Mesendoderm (in vitro differentiated cells): ENCODE results near the gene CGB1. TPM values are rescaled to one million over a fixed set of nuclear protein-coding genes. Genes with fewer than 3 reads are reported as not detected.
"Not testable (repeated sequence)": the region's sequence is repeated elsewhere in the genome, so short reads cannot be mapped to it uniquely, and the experiment has no call there.

Experiments used
- DNase-seq: peaks from one replicate; pipeline ENCODE4 v3.0.0; 2013
- H2AK5ac ChIP-seq: 2 replicates; pipeline ENCODE4 v1.6.1; 2013; ENCODE audit warnings: low read length, inconsistent platforms
- H2BK120ac ChIP-seq: 2 replicates; pipeline ENCODE4 v1.6.1; 2013; ENCODE audit warnings: low read depth, mild to moderate bottlenecking, low read length, moderate library complexity, mixed read lengths
- H2BK15ac ChIP-seq: replicated peaks from 2 replicates; pipeline ENCODE4 v1.6.1; 2013; ENCODE audit warnings: low read depth, mild to moderate bottlenecking, moderate library complexity
- H2BK5ac ChIP-seq: 2 replicates; pipeline ENCODE4 v1.6.1; 2013; ENCODE audit warnings: low read length, inconsistent platforms
- H3K18ac ChIP-seq: 2 replicates; pipeline ENCODE4 v1.6.1; 2013; ENCODE audit warnings: mild to moderate bottlenecking, low read length, mixed read lengths
- H3K23ac ChIP-seq: one replicate; pipeline ENCODE4 v1.6.1; 2013; ENCODE audit warnings: low read length
- H3K27ac ChIP-seq: 2 replicates; pipeline ENCODE4 v1.5.1; 2013; ENCODE audit warnings: low read depth, mild to moderate bottlenecking, inconsistent platforms, low read length, moderate library complexity
- H3K27me3 ChIP-seq: 2 replicates; pipeline ENCODE4 v1.6.1; 2013; ENCODE audit warnings: low read length, control low read depth, mild to moderate bottlenecking, inconsistent platforms; ENCODE audit not compliant: insufficient read depth, poor library complexity
- H3K36me3 ChIP-seq: 2 replicates; pipeline ENCODE4 v1.6.1; 2013; ENCODE audit warnings: low read length, inconsistent platforms; ENCODE audit not compliant: control insufficient read depth, insufficient read depth
- H3K4ac ChIP-seq: one replicate; pipeline ENCODE4 v1.6.1; 2013; ENCODE audit warnings: low read depth, mild to moderate bottlenecking, low read length, moderate library complexity
- H3K4me1 ChIP-seq: 2 replicates; pipeline ENCODE4 v1.6.1; 2013; ENCODE audit warnings: low read depth, low read length, inconsistent platforms; ENCODE audit not compliant: control insufficient read depth
- H3K4me2 ChIP-seq: 2 replicates; pipeline ENCODE4 v1.6.1; 2013; ENCODE audit warnings: low read length
- H3K4me3 ChIP-seq: 2 replicates; pipeline ENCODE4 v1.5.1; 2013; ENCODE audit warnings: mild to moderate bottlenecking, low read length
- H3K56ac ChIP-seq: one replicate; pipeline ENCODE4 v1.6.1; 2013; ENCODE audit warnings: low read length
- H3K79me1 ChIP-seq: 2 replicates; pipeline ENCODE4 v1.6.1; 2013; ENCODE audit warnings: low read length, inconsistent platforms
- H3K79me2 ChIP-seq: 2 replicates; pipeline ENCODE4 v1.6.1; 2013; ENCODE audit warnings: mild to moderate bottlenecking, low read length; ENCODE audit not compliant: control insufficient read depth, insufficient read depth
- H3K9ac ChIP-seq: 2 replicates; pipeline ENCODE4 v1.6.1; 2013; ENCODE audit warnings: low read length, inconsistent platforms
- H4K5ac ChIP-seq: one replicate; pipeline ENCODE4 v1.6.1; 2013; ENCODE audit warnings: low read length
- H4K8ac ChIP-seq: one replicate; pipeline ENCODE4 v1.6.1; 2013; ENCODE audit warnings: low read depth, mild to moderate bottlenecking, control low read depth, low read length, moderate library complexity
- WGBS: extraction: QIAGEN DNeasy Blood & Tissue Kit; methylation state at CpG from one replicate; pipeline ENCODE4 v1.1.7; 2013; ENCODE audit warnings: low lambda C conversion rate, missing lambda C conversion rate; ENCODE audit not compliant: insufficient coverage; ENCODE audit errors: extremely low coverage; 5-methylcytosine and 5-hydroxymethylcytosine counted together
- polyA plus RNA-seq, 2 experiments: library from polyadenylated mRNA; stranded (reverse); fragments of 200-250 nt; gene quantifications; one replicate each; pipeline ENCODE4 v1.2.3, GENCODE V29; 2013

CGB1 gene
- not detected for polyA plus RNA-seq (2013, experiment 1 of 2)
- not detected for polyA plus RNA-seq (2013, experiment 2 of 2)

- peak; percentile 73 for DNase-seq
- no CpG with 5 or more reads among the region's 18 CpGs for WGBS
- not testable (repeated sequence) for H3K18ac ChIP-seq
Observed at GRCh38 chr19:49036815-49037214, at the start of gene CGB1. Gene CGB1 (minus strand): TSS chr19:49036895. CDS start chr19:49036711, 184 bp downstream.

DNA sequence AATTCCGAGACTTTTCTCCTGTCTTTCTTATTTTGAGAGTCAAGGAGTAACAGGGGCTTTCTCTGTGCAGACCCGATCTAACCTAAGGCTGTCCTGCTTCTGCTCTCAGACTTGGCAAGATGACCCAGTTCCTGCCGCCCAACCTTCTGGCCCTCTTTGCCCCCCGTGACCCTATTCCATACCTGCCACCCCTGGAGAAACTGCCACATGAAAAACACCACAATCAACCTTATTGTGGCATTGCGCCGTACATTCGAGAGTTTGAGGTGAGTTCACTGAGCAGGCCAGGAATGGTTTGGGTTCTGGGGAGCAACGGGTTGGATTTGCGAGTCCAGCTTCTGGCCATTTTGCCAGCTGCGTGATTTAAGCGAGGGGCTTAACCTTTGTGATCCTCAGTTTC lies 49.6 kb upstream of the CGB1 start:
- H2BK120ac ChIP-seq = no peak overlapping the region
- no peak overlapping the region for H3K23ac ChIP-seq
- no peaks in the 10 kb centered on the region for H3K4me1 ChIP-seq
- peaks cover 19% of the 10 kb centered on the region for H3K36me3 ChIP-seq
- H3K79me2 ChIP-seq = peaks cover 47% of the 10 kb centered on the region
- H3K9ac ChIP-seq = peak overlapping the region; percentile 97
- H3K27ac ChIP-seq = no peak overlapping the region
- no peak overlapping the region for H4K5ac ChIP-seq
- no peak overlapping the region for H4K8ac ChIP-seq
- H2AK5ac ChIP-seq = no peak overlapping the region
- no CpG with 5 or more reads among the region's 11 CpGs for WGBS
- peaks cover 17% of the 10 kb centered on the region for H3K79me1 ChIP-seq
- DNase-seq = no peak
- no peaks in the 10 kb centered on the region for H3K27me3 ChIP-seq
- no peak overlapping the region for H2BK15ac ChIP-seq
- H2BK5ac ChIP-seq = no peak overlapping the region
- no peak overlapping the region for H3K18ac ChIP-seq
- H3K56ac ChIP-seq = peak overlapping the region; percentile 97
- no peak overlapping the region for H3K4ac ChIP-seq
- H3K4me3 ChIP-seq = peak overlapping the region; percentile 60
- H3K4me2 ChIP-seq = peak overlapping the region; percentile 59

More at GRCh38 chr19:49036815-49037214, at the start of gene CGB1:
- not testable (repeated sequence) for H3K56ac ChIP-seq, H3K27ac ChIP-seq, H3K4me3 ChIP-seq, H3K79me2 ChIP-seq, H4K5ac ChIP-seq, H3K4ac ChIP-seq, H2AK5ac ChIP-seq, H3K27me3 ChIP-seq, H2BK5ac ChIP-seq, H3K36me3 ChIP-seq, H3K4me2 ChIP-seq, H3K79me1 ChIP-seq, H4K8ac ChIP-seq, H2BK15ac ChIP-seq, H3K9ac ChIP-seq, H3K23ac ChIP-seq, H2BK120ac ChIP-seq, H3K4me1 ChIP-seq

DNA sequence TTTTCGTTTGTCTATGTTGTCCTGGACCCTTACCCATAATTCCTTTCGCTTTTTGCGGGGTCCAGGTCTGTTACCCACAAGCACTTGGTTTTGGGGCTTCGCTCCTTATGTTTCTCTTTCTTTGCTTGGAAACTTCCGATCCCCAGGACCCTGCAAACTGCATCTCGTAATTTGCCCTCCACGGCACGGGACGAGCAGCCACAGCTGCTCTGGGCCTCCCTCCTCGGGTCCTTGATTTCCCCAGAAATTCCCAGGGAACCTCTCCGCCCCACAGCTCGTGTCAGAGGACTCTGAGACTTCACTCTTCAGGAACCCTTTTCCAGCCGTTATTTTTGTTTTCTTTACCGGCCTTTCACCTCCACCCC lies 49.2 kb upstream of the CGB1 start:
- Histone ChIP-seq H2BK120ac (no peak overlapping the region), H2BK15ac (no peak overlapping the region), H3K4ac (no peak overlapping the region), H3K4me1 (no peaks in the 10 kb centered on the region), H3K18ac (peak overlapping the region; percentile 80), H2AK5ac (no peak overlapping the region), H4K5ac (no peak overlapping the region), H3K23ac (no peak overlapping the region), H3K4me3 (peak overlapping the region; percentile 60), H3K36me3 (peaks cover 18% of the 10 kb centered on the region), H2BK5ac (no peak overlapping the region), H3K27ac (peak overlapping the region; percentile 80), H3K27me3 (no peaks in the 10 kb centered on the region), H4K8ac (no peak overlapping the region), H3K9ac (peak overlapping the region; percentile 97), H3K79me2 (peaks cover 47% of the 10 kb centered on the region), H3K4me2 (peak overlapping the region; percentile 59), H3K56ac (peak overlapping the region; percentile 97), H3K79me1 (peaks cover 16% of the 10 kb centered on the region)
- WGBS = no CpG with 5 or more reads among the region's 14 CpGs
- DNase-seq = peak; percentile 34

GRCh38 chr19:49085020-49085867 lies 48.5 kb upstream of the CGB1 start, which contains the start of gene SNRNP70:
Gene SNRNP70 (plus strand): TSS chr19:49085451. CDS start chr19:49086415, 964 bp downstream.
- Histone ChIP-seq H4K5ac (peak within 1 kb of the TSS; percentile 90), H4K8ac (no peak within 1 kb of the TSS), H3K4me2 (peak within 1 kb of the TSS; percentile 67), H3K27ac (peak within 1 kb of the TSS; percentile 80), H3K36me3 (peaks cover 12% of the 10 kb centered on the region), H3K79me1 (peaks cover 12% of the 10 kb centered on the region), H2AK5ac (no peak within 1 kb of the TSS), H2BK5ac (peak within 1 kb of the TSS; percentile 61), H3K23ac (peak within 1 kb of the TSS; percentile 72), H3K18ac (peak within 1 kb of the TSS; percentile 80), H3K9ac (peak within 1 kb of the TSS; percentile 97), H3K4me1 (no peaks in the 10 kb centered on the region), H2BK120ac (no peak within 1 kb of the TSS), H3K27me3 (no peaks in the 10 kb centered on the region), H2BK15ac (no peak within 1 kb of the TSS), H3K4me3 (peak within 1 kb of the TSS; percentile 60), H3K79me2 (peaks cover 41% of the 10 kb centered on the region), H3K4ac (peak within 1 kb of the TSS; percentile 70), H3K56ac (peak within 1 kb of the TSS; percentile 97)
- peak; percentile 100 for DNase-seq
- no CpG with 5 or more reads among the region's 89 CpGs for WGBS

- DNase-seq = no peak
- no CpG with 5 or more reads among the region's 26 CpGs for WGBS
- peaks cover 8% of the 10 kb centered on the region for H3K36me3 ChIP-seq
Observed at GRCh38 chr19:49084206-49085019, 47.7 kb upstream of the CGB1 start.

More at GRCh38 chr19:49084206-49085019, 47.7 kb upstream of the CGB1 start:
- Histone ChIP-seq H2BK15ac (no peak overlapping the region), H3K4ac (no peak overlapping the region), H3K18ac (no peak overlapping the region), H3K4me3 (no peak overlapping the region), H3K56ac (peak overlapping the region; percentile 95), H3K79me1 (peaks cover 10% of the 10 kb centered on the region), H3K27ac (no peak overlapping the region), H3K4me2 (peak overlapping the region; percentile 67), H4K5ac (peak overlapping the region; percentile 90), H3K9ac (peak overlapping the region; percentile 88), H2BK5ac (no peak overlapping the region), H3K23ac (no peak overlapping the region), H4K8ac (no peak overlapping the region), H3K4me1 (no peaks in the 10 kb centered on the region), H2AK5ac (no peak overlapping the region), H2BK120ac (no peak overlapping the region), H3K79me2 (peaks cover 36% of the 10 kb centered on the region), H3K27me3 (no peaks in the 10 kb centered on the region)
